ENCODE results near the gene RARS2.

- TF ChIP-seq CTCF (IDR thresholded peaks at IDR 0.05) = no peak
- no peak for TF ChIP-seq EP300 (IDR thresholded peaks at IDR 0.05; ENCODE audit: low read depth)
Measured at GRCh38 chr6:87606199-87606598, 16.4 kb upstream of the RARS2 start.

All from transverse colon (tissue), 3 donors.